PC-3 (cell line): ENCODE measurements around the gene CD180. TPM values are rescaled to one million over a fixed set of nuclear protein-coding genes. Genes with fewer than 3 reads are reported as not detected.

Experiments used
- ATAC-seq: fragments of 200-7000 bp; cut with Tn5 transposase; 2 replicates; pipeline ENCODE4 v1.9.1; 2020; ENCODE audit warnings: mild to moderate bottlenecking, moderate library complexity
- BruUV-seq: library from RNA; stranded (reverse); fragments of 400-500 nt; replicated peaks from 2 replicates; lab custom pipeline; 2021; lab: Mats Ljungman, UMichigan
- CTCF ChIA-PET: fragments of 300-600 bp; sonication (Branson Sonifier 250); formaldehyde crosslinking; loops from one replicate; lab custom pipeline; 2022; ENCODE audit warnings: antibody characterized with exemption; lab: Charles Lee
- POLR2A ChIA-PET: fragments of 300-600 bp; sonication (Branson Sonifier 250); formaldehyde crosslinking; loops from one replicate; lab custom pipeline; 2022; ENCODE audit warnings: antibody characterized with exemption; ENCODE audit not compliant: unreplicated experiment; lab: Charles Lee
- DNase-seq: peaks from one replicate; pipeline ENCODE4 v3.0.0-alpha.2; 2015
- H2AFZ ChIP-seq: fragments of 300-600 bp; sonication (generic); 2 replicates; pipeline ENCODE4 v1.6.0; 2016; ENCODE audit warnings: antibody characterized with exemption, low read length
- H3F3A ChIP-seq: fragments of 300-600 bp; sonication (generic); one replicate; pipeline ENCODE4 v1.6.0; 2017; ENCODE audit warnings: antibody characterized with exemption, low read length, control low read depth, mild to moderate bottlenecking; ENCODE audit not compliant: unreplicated experiment
- H3K27ac ChIP-seq: fragments of 300-600 bp; sonication (generic); 2 replicates; pipeline ENCODE4 v1.5.1; 2016; ENCODE audit warnings: mild to moderate bottlenecking, low read length
- H3K27me3 ChIP-seq: fragments of 300-600 bp; sonication (generic); 2 replicates; pipeline ENCODE4 v1.6.1; 2016; ENCODE audit warnings: low read length, mixed read lengths
- H3K36me3 ChIP-seq: fragments of 300-600 bp; sonication (generic); 2 replicates; pipeline ENCODE4 v1.6.1; 2016; ENCODE audit warnings: low read depth, mixed run types, low read length, mixed read lengths
- H3K4me1 ChIP-seq: fragments of 300-600 bp; sonication (generic); 2 replicates; pipeline ENCODE4 v1.5.1; 2016; ENCODE audit warnings: low read length; ENCODE audit not compliant: insufficient read depth
- H3K4me2 ChIP-seq: fragments of 300-600 bp; sonication (generic); 2 replicates; pipeline ENCODE4 v1.6.0; 2016; ENCODE audit warnings: low read length
- H3K4me3 ChIP-seq: fragments of 300-600 bp; sonication (generic); 2 replicates; pipeline ENCODE4 v1.5.1; 2016; ENCODE audit warnings: mild to moderate bottlenecking, low read length, mixed read lengths
- H3K79me2 ChIP-seq: fragments of 300-600 bp; sonication (generic); 2 replicates; pipeline ENCODE4 v1.6.1; 2017; ENCODE audit warnings: low read length, mixed read lengths
- H3K9ac ChIP-seq: fragments of 300-600 bp; sonication (generic); 2 replicates; pipeline ENCODE4 v1.6.0; 2016; ENCODE audit warnings: mild to moderate bottlenecking, low read length
- H3K9me2 ChIP-seq: fragments of 300-600 bp; sonication (generic); replicated peaks from 2 replicates; pipeline ENCODE4 v1.6.1; 2016; ENCODE audit warnings: mixed run types, low read length, mixed read lengths
- H3K9me3 ChIP-seq: fragments of 300-600 bp; sonication (generic); 2 replicates; pipeline ENCODE4 v1.6.1; 2016; ENCODE audit warnings: low read length, mixed read lengths
- H4K20me1 ChIP-seq: fragments of 300-600 bp; sonication (generic); 2 replicates; pipeline ENCODE4 v1.6.1; 2016; ENCODE audit warnings: low read length, mixed read lengths
- EZH2 ChIP-seq: fragments of 300-600 bp; sonication (generic); IDR thresholded peaks from one replicate; pipeline ENCODE4 v1.6.1; 2017; ENCODE audit warnings: antibody characterized with exemption, mild to moderate bottlenecking, low read length; ENCODE audit not compliant: unreplicated experiment
- EZH2phosphoT487 ChIP-seq: fragments of 300-600 bp; sonication (generic); IDR thresholded peaks from 2 replicates; pipeline ENCODE4 v1.6.1; 2018; ENCODE audit warnings: mild to moderate bottlenecking, antibody characterized with exemption, low read length, borderline replicate concordance
- intact Hi-C: fragments of 100-400 bp; cut with micrococcal nuclease; formaldehyde crosslinking; loops from 2 replicates; pipeline ENCODE4 v1.9.0; 2023
- total RNA-seq: library from RNA; depleted of rRNA; stranded (reverse); fragments of >200 nt; gene quantifications from 2 replicates; pipeline ENCODE4 v1.2.3, GENCODE V29; 2014
- TF ChIP-seq, protein P1 (sequence below): fragments of 300-600 bp; sonication (generic); conservative IDR thresholded peaks from 2 replicates; pipeline ENCODE4 v1.5.1; 2017; ENCODE audit warnings: antibody characterized with exemption, low read depth, mild to moderate bottlenecking, low read length

The CD180 gene
- total RNA-seq, 1 experiment from 2014 or later: not detected

DNA sequence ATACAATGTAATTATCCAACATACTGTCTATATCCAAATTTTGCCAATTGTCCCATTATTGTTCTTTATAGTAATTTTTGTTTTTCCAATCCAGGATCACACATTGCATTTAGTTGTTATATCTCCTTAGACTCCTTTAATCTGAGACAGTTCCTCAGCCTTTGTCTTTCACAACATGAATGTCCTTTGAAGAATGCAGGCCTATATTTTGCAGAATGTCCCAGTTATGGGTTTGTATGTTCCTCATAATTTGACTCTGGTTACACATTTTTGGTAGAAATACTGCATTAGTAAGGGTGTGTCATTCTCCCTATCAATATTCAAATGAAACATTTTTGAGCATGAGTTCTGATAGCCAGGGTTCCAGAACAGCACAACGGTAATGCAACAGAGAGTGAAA lies 6.7 kb downstream of the CD180 start:
- Histone ChIP-seq H3K36me3 (no peaks in the 10 kb centered on the region), H3F3A (no peaks in the 10 kb centered on the region), H4K20me1 (no peaks in the 10 kb centered on the region), H3K27ac (no peak overlapping the region), H3K9ac (no peak overlapping the region), H3K27me3 (no peaks in the 10 kb centered on the region), H3K4me1 (0 out of 2 replicates have a peak, but pooled peaks cover 6% of the 10 kb centered on the region), H3K4me2 (no peak overlapping the region), H3K4me3 (no peak overlapping the region), H2AFZ (no peak overlapping the region), H3K79me2 (no peaks in the 10 kb centered on the region), H3K9me3 (no peaks in the 10 kb centered on the region), H3K9me2 (no peaks in the 10 kb centered on the region)
- no peak for TF ChIP-seq EZH2phosphoT487
- TF ChIP-seq, protein P1, sequence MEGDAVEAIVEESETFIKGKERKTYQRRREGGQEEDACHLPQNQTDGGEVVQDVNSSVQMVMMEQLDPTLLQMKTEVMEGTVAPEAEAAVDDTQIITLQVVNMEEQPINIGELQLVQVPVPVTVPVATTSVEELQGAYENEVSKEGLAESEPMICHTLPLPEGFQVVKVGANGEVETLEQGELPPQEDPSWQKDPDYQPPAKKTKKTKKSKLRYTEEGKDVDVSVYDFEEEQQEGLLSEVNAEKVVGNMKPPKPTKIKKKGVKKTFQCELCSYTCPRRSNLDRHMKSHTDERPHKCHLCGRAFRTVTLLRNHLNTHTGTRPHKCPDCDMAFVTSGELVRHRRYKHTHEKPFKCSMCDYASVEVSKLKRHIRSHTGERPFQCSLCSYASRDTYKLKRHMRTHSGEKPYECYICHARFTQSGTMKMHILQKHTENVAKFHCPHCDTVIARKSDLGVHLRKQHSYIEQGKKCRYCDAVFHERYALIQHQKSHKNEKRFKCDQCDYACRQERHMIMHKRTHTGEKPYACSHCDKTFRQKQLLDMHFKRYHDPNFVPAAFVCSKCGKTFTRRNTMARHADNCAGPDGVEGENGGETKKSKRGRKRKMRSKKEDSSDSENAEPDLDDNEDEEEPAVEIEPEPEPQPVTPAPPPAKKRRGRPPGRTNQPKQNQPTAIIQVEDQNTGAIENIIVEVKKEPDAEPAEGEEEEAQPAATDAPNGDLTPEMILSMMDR: no peak
- no peak for TF ChIP-seq EZH2
- intact Hi-C loops: no loop called here
- DNase-seq (no peak), ATAC-seq (no peak)
- ChIA-PET CTCF (no interaction called here), POLR2A (no interaction called here)
- BruUV-seq: no TSS peak

DNA sequence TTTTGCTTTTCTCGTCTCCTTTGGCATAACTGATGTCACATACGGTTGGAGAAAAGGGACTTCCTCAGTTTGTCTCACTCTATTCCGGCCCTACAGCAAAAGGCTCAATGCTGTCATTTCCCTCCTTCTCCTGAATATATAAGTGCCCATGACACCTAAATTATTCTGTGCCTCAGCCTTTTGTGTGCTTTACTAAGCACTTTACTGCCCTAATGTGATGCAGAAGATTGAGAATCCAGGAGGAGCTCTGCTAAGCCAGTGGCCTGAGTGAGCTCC lies 7.6 kb downstream of the CD180 start:
- 0 out of 2 replicates have a peak, but pooled peaks cover under 1% of the 10 kb centered on the region for H3K4me1 ChIP-seq
- CTCF ChIA-PET: no interaction called here

DNA sequence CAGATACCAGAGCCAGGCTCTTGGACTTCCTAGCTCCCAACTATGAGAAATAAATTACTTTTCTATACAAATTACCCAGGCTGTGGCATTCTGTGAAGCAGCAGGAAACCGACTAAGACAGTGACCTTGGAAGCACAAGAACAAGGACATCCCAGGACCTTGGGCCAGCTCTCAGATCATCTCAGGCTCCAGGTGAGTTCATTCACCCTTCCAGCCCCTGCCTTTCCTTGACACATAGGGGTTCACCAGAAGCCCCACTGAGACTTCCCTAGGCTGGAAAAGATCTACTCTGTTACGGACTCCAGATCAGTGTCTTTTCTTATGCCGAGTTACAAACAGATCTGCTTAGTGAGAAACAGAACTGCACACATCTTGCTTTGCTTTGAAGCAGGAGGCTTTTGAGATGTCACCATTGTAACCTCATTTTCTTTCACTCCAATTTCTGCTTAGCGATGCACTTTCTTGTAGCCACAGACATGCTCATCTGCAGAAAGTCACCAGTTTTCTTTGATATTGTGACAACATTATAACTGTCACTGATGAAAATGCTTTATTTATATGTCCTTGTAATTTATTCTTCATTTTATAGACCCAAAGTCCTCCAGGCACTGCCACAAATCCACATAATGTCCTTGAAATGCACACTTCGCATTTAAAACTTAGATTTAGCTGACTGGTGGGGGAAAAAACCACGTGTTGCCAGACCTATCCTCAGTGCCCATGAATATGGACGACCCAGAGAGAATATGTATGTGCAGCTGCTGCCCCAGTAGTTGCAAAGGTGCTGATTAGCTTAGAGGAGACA lies 8.1 kb downstream of the CD180 start:
- Histone ChIP-seq H3K9me3 (no peaks in the 10 kb centered on the region), H3K4me1 (no peaks in the 10 kb centered on the region), H3K79me2 (no peaks in the 10 kb centered on the region), H3K4me2 (no peak overlapping the region), H3K9me2 (no peaks in the 10 kb centered on the region), H3F3A (no peaks in the 10 kb centered on the region), H3K27ac (no peak overlapping the region), H3K36me3 (no peaks in the 10 kb centered on the region), H4K20me1 (no peaks in the 10 kb centered on the region), H3K9ac (no peak overlapping the region), H3K4me3 (no peak overlapping the region), H3K27me3 (no peaks in the 10 kb centered on the region), H2AFZ (no peak overlapping the region)
- ATAC-seq (no peak), DNase-seq (no peak)
- TF ChIP-seq, protein P1: no peak
- TF ChIP-seq EZH2: no peak
- POLR2A ChIA-PET: no interaction called here
- no TSS peak for BruUV-seq
- intact Hi-C loops: no loop called here
- CTCF ChIA-PET: no interaction called here

More for the DNA sequence above, 7.6 kb downstream of the CD180 start:
- Histone ChIP-seq H3K27ac (no peak overlapping the region), H3K4me3 (no peak overlapping the region), H3K36me3 (no peaks in the 10 kb centered on the region), H3K79me2 (no peaks in the 10 kb centered on the region), H2AFZ (no peak overlapping the region), H3K9ac (no peak overlapping the region), H3K9me2 (no peaks in the 10 kb centered on the region), H4K20me1 (no peaks in the 10 kb centered on the region), H3K9me3 (no peaks in the 10 kb centered on the region), H3K4me2 (no peak overlapping the region), H3F3A (no peaks in the 10 kb centered on the region), H3K27me3 (no peaks in the 10 kb centered on the region)
- no TSS peak for BruUV-seq
- intact Hi-C loops: no loop called here
- POLR2A ChIA-PET: no interaction called here
- no peak for DNase-seq
- no peak for TF ChIP-seq EZH2
- no peak for TF ChIP-seq EZH2phosphoT487
- TF ChIP-seq, protein P1: no peak
- no peak for ATAC-seq
